ENCODE results near the gene LHFPL6.

The LHFPL6 gene

GRCh38 chr13:39415008-39415802, 187.8 kb downstream of the LHFPL6 start:
- no peak for DNase-seq (ENCODE audit: low read depth in 1 of 2, low spot score in 1 of 2)

GRCh38 chr13:39414339-39414738, 188.7 kb downstream of the LHFPL6 start:
- DNase-seq (ENCODE audit: low read depth in 1 of 2, low spot score in 1 of 2): no peak

- no peak for DNase-seq (ENCODE audit: low read depth in 1 of 2, low spot score in 1 of 2)
These were observed 191.5 kb downstream of the LHFPL6 start for GRCh38 chr13:39411511-39411910.

- no peak for DNase-seq (ENCODE audit: low read depth in 1 of 2, low spot score in 1 of 2)
These were observed 192.0 kb downstream of the LHFPL6 start for GRCh38 chr13:39410964-39411363.

- DNase-seq (ENCODE audit: low read depth in 1 of 2, low spot score in 1 of 2): no peak
These were observed 192.7 kb downstream of the LHFPL6 start for GRCh38 chr13:39410096-39410901.

GRCh38 chr13:39408512-39408911, 194.5 kb downstream of the LHFPL6 start:
- no peak for DNase-seq (ENCODE audit: low read depth in 1 of 2, low spot score in 1 of 2)

GRCh38 chr13:39407786-39408185, 195.2 kb downstream of the LHFPL6 start:
- no peak for DNase-seq (ENCODE audit: low read depth in 1 of 2, low spot score in 1 of 2)

DNA sequence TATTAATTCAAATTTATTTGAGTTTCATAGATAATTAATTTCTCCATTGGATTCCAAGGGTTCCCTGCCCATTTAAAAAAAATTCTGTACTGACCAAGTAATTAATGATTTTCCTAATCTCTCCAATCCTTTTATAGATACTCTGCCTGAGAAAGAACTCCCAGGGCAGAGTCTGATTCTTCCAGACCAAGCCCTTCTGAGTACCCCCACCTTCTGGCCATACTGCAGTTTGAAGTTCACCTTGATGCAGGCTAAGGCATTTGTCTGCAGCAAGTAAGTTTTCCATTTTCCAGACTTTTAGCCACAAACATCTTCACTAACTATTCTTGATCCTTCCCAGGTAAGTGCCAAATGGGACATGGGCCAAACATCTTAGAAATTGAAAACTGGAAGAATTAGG, 195.9 kb downstream of the LHFPL6 start:
- no peak for DNase-seq (ENCODE audit: low read depth in 1 of 2, low spot score in 1 of 2)

- no peak for DNase-seq (ENCODE audit: low read depth in 1 of 2, low spot score in 1 of 2)
These were observed 196.3 kb downstream of the LHFPL6 start for GRCh38 chr13:39406688-39407087.

- no peak for DNase-seq (ENCODE audit: low read depth in 1 of 2, low spot score in 1 of 2)
These were observed 197.3 kb downstream of the LHFPL6 start for GRCh38 chr13:39405596-39406205.

- DNase-seq (ENCODE audit: low read depth in 1 of 2, low spot score in 1 of 2): no peak
These were observed 197.9 kb downstream of the LHFPL6 start for GRCh38 chr13:39405107-39405506.

DNA sequence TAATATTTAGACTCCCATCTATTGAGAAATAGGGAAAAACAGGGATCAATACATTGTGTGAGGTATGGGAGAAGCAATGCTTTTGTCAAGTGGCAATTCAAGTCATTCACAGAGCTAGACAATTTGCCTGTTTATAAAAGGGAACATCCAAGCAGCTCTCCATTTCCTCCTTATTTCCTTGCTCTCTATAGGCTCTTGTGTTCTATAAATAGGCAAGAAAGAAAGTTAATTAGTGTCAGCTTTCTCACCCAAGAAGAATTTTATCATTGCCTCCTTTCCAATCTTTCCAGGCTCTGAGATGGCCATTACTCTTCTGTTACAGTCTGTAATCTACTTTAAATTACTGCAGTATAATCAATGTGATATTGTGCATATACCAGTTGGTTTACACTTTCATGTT, 199.9 kb downstream of the LHFPL6 start:
- DNase-seq (ENCODE audit: low read depth in 1 of 2, low spot score in 1 of 2): no peak

- DNase-seq (ENCODE audit: low read depth in 1 of 2, low spot score in 1 of 2): no peak
These were observed 200.6 kb downstream of the LHFPL6 start for GRCh38 chr13:39402221-39402970.

- no peak for DNase-seq (ENCODE audit: low read depth in 1 of 2, low spot score in 1 of 2)
These were observed 201.2 kb downstream of the LHFPL6 start for GRCh38 chr13:39401756-39402155.

GRCh38 chr13:39401046-39401705, 201.8 kb downstream of the LHFPL6 start:
- DNase-seq (ENCODE audit: low read depth in 1 of 2, low spot score in 1 of 2): no peak

DNA sequence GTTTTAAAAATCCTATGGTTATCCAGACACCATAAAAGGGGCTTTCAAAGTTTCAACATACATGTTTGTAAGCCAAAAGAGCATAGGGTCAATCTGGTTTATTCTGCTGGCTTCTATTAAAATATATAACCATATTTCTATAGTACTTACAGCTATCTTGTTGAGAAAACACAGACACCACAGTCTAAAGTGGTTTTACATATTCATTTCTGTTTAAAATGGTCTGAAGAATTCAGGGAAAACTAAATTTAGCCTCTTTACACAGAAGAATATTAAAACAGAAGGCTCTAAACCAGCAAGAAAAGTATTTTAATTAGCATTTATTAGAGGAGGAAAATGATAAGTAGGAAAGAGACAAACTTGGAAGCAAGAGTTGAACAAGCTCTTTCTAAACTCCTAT, 203.9 kb downstream of the LHFPL6 start:
- no peak for DNase-seq (ENCODE audit: low read depth in 1 of 2, low spot score in 1 of 2)

GRCh38 chr13:39397896-39398265, 205.1 kb downstream of the LHFPL6 start:
- DNase-seq (ENCODE audit: low read depth in 1 of 2, low spot score in 1 of 2): no peak

DNA sequence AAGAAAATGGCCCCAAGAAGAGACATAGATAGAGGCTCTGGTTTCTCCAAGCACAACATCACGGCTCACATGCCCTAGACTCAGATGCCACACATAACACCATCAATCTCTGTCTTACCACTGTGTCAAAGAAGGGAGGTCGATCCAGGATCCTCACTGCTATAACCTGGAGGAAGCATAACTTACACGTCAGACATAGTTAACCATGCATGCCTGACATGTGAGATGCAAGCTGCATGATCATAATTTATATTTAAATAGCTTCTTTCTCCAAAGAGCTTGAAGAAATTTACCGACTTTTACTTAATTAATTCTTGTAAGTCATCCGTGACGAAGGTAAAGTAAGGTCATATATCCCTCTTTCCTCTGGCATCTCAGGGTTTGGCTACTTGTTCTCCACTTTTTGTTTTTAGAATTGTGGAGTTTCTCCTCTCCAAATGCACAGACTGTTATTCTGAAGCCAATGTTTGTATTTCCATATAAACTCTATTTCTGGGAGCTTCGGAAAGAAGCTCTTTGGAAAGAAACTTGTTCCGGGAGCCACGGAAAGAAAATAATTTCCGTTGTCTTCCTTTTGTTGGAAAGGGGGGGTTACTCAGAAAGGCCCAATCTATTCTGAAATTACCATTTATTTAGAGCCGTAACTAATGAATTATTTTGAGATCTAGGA, 205.6 kb downstream of the LHFPL6 start:
- no peak for DNase-seq (ENCODE audit: low read depth in 1 of 2, low spot score in 1 of 2)

DNA sequence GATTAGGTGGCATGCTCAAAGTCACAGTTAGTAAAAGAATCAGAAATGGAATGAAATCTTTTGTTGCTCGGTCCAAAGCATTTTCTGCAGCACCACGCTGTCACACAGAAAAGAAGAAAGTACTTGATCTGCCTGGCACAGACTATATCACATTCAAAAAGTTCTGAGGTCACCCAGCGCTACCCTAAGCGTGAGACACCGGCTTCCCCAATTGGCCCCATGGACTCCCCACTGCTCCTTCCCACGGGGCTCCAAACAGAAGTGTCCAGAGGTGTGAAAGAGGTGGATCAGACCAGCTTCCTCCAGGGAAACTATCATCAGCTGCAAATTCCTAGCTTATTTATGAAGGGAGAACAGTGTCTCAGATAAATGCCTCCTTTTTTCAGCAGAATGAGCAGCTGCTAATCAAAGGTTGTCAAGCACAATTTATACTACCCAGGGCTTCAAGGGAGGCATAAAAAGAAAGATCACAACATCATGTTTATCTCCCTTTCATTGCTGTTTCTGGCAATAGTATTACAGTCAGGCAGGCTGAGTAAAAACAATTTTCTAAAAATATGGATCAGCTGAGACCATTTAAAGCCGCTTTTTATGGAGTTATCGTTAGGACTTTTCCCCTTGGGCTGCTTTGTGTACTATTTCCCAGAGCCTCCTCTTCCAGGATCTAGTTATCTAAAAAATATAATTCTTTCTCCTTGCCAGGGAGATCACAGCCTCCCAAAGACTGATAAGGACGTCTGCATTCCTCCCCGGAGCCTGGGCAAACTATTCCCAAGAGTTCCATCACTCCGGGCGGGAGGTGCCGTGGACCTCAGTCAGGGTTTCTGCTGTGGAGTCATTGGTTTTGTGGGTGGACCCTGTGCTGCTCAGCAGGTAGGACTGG, 208.0 kb downstream of the LHFPL6 start:
- no peak for DNase-seq (ENCODE audit: low read depth in 1 of 2, low spot score in 1 of 2)

Measured in activated CD4-positive, alpha-beta T cell treated with anti-CD3 and anti-CD28 coated beads, Interleukin-2, amount 50 U/mL, for 24 hours (primary cell).